Suprapubic skin (tissue), 4 donors: Measurements from ENCODE around the gene TTC28.

ENCODE experiments used
- CTCF ChIP-seq, 2 donors: fragments of 200-600 bp in 1 of 2; fragments of 450-650 bp in 1 of 2; sonication (generic) in 1 of 2; IDR thresholded peaks; one replicate each; pipeline ENCODE4 v1.5.1; 2016 to 2019; ENCODE audit warnings: antibody characterized with exemption in 2 of 2, mild to moderate bottlenecking in 1 of 2, moderate library complexity in 1 of 2
- EP300 ChIP-seq: sonication (generic); formaldehyde crosslinking; IDR thresholded peaks from one replicate; pipeline ENCODE4 v1.6.1; 2017; ENCODE audit warnings: antibody characterized with exemption
- POLR2A ChIP-seq, 2 donors: fragments of 450-650 bp; IDR thresholded peaks; one replicate each; pipeline ENCODE4 v1.6.1; 2017; ENCODE audit warnings: antibody characterized with exemption in 2 of 2, mild to moderate bottlenecking in 2 of 2, moderate library complexity in 2 of 2
- POLR2AphosphoS5 ChIP-seq, 3 donors: sonication (generic); formaldehyde crosslinking; IDR thresholded peaks; one replicate each; pipeline ENCODE4 v1.6.1; 2017; ENCODE audit warnings: antibody characterized with exemption in 3 of 3

GRCh38 chr22:28669387-28669786, 10.3 kb downstream of the TTC28 start:
- no peak for TF ChIP-seq CTCF (IDR thresholded peaks at IDR 0.05)
- TF ChIP-seq POLR2A (IDR thresholded peaks at IDR 0.05): no peak
- TF ChIP-seq EP300: no peak
- TF ChIP-seq POLR2AphosphoS5 (IDR thresholded peaks at IDR 0.05): no peak
